Measurements from ENCODE around the gene COA8. TPM values are rescaled to one million over a fixed set of nuclear protein-coding genes. Genes with fewer than 3 reads are reported as not detected.
A peak's percentile ranks its signal among the peaks of the same experiment; 100 is the strongest.

COA8 gene
- total and polyA plus RNA-seq, 10 donors: 15.2 to 39.5 (median 22.2) TPM

- peak; percentile 89 for DNase-seq
- H3K9me3 ChIP-seq: no peaks in the 10 kb centered on the region
- TF ChIP-seq POLR2A (IDR thresholded peaks at IDR 0.05): no peak
- TF ChIP-seq POLR2AphosphoS5 (IDR thresholded peaks at IDR 0.05): peak; percentile 56 to 85 (median 77)
- H3K4me1 ChIP-seq: peaks cover 28 to 59% (median 50%) of the 10 kb centered on the region in 6 donors
- intact Hi-C loops (cut with DNase I; ENCODE audit: low total_unique reads): loop anchor here (10.0 kb wide), 1 partner anchor 50 kb away; no protein-coding TSS in a partner anchor
- H3K27ac ChIP-seq: peak overlapping the region; percentile 16 to 86 (median 70)
- H3K36me3 ChIP-seq: no peaks in the 10 kb centered on the region
- H3K27me3 ChIP-seq (replicated peaks in 1 of 7): no peaks in the 10 kb centered on the region
- H3K4me3 ChIP-seq: peak overlapping the region in 4 of 8 donors; percentile 2 to 55 (median 10)
- WGBS, 5 donors: 10 to 38% (median 23%) methylated on average over 10 of the region's 10 CpGs
Observed at GRCh38 chr14:103624860-103625259, 62.1 kb downstream of the COA8 start.

- H3K27ac ChIP-seq: peak overlapping the region; percentile 16 to 86 (median 70)
- no peaks in the 10 kb centered on the region for H3K36me3 ChIP-seq
- no peaks in the 10 kb centered on the region for H3K9me3 ChIP-seq
- TF ChIP-seq CTCF (IDR thresholded peaks at IDR 0.05 in 8 of 11, conservative IDR thresholded peaks at IDR 0.05 in 3 of 11): no peak
- TF ChIP-seq POLR2A (IDR thresholded peaks at IDR 0.05): no peak
- TF ChIP-seq POLR2AphosphoS5 (IDR thresholded peaks at IDR 0.05): peak in 1 of 3 donors; percentile 34
- intact Hi-C loops (cut with DNase I; ENCODE audit: low total_unique reads): loop anchor here (10.0 kb wide), 1 partner anchor 51 kb away; no protein-coding TSS in a partner anchor
- peak; percentile 80 for DNase-seq
- WGBS, 5 donors: 17 to 22% (median 20%) methylated on average over 11 of the region's 11 CpGs
- H3K27me3 ChIP-seq (replicated peaks in 1 of 7): no peaks in the 10 kb centered on the region
- peak overlapping the region in 4 of 8 donors; percentile 2 to 55 (median 10) for H3K4me3 ChIP-seq
- peaks cover 32 to 66% (median 56%) of the 10 kb centered on the region in 6 donors for H3K4me1 ChIP-seq
Observed at GRCh38 chr14:103625356-103626095, 62.8 kb downstream of the COA8 start.

GRCh38 chr14:103626146-103626850 lies 63.5 kb downstream of the COA8 start:
- 55 to 82% (median 68%) methylated on average over 5 of the region's 5 CpGs for WGBS, 5 donors
- H3K4me3 ChIP-seq: no peak overlapping the region
- DNase-seq: no peak
- H3K27me3 ChIP-seq (replicated peaks in 1 of 7): no peaks in the 10 kb centered on the region
- intact Hi-C loops (cut with DNase I; ENCODE audit: low total_unique reads): loop anchor here (10.0 kb wide), 1 partner anchor 51 kb away; no protein-coding TSS in a partner anchor
- peaks cover 0 to under 1% (median 0%) of the 10 kb centered on the region in 6 donors for H3K36me3 ChIP-seq
- H3K9me3 ChIP-seq: no peaks in the 10 kb centered on the region
- H3K27ac ChIP-seq: peak overlapping the region in 5 of 8 donors; percentile 70 to 86 (median 76)
- H3K4me1 ChIP-seq: peaks cover 36 to 73% (median 64%) of the 10 kb centered on the region in 6 donors
- TF ChIP-seq POLR2A (IDR thresholded peaks at IDR 0.05): no peak
- TF ChIP-seq POLR2AphosphoS5 (IDR thresholded peaks at IDR 0.05): no peak
- TF ChIP-seq CTCF (IDR thresholded peaks at IDR 0.05 in 8 of 11, conservative IDR thresholded peaks at IDR 0.05 in 3 of 11): no peak

- intact Hi-C loops (cut with DNase I; ENCODE audit: low total_unique reads): loop anchor here (10.0 kb wide), 1 partner anchor 53 kb away; no protein-coding TSS in a partner anchor
Observed at GRCh38 chr14:103627073-103628025, 64.6 kb downstream of the COA8 start.

More at GRCh38 chr14:103627073-103628025, 64.6 kb downstream of the COA8 start:
- no peak for DNase-seq
- Histone ChIP-seq H3K4me3 (no peak overlapping the region), H3K27ac (peak overlapping the region; percentile 94 to 99 (median 98)), H3K36me3 (peaks cover 0 to 11% (median 0%) of the 10 kb centered on the region in 6 donors), H3K27me3 (replicated peaks in 1 of 7) (no peaks in the 10 kb centered on the region), H3K4me1 (peaks cover 42 to 84% (median 74%) of the 10 kb centered on the region in 6 donors), H3K9me3 (no peaks in the 10 kb centered on the region)
- TF ChIP-seq POLR2AphosphoS5 (IDR thresholded peaks at IDR 0.05): no peak
- TF ChIP-seq CTCF (IDR thresholded peaks at IDR 0.05 in 8 of 11, conservative IDR thresholded peaks at IDR 0.05 in 3 of 11): no peak
- no peak for TF ChIP-seq POLR2A (IDR thresholded peaks at IDR 0.05)
- 91 to 95% (median 91%) methylated on average over 16 of the region's 16 CpGs for WGBS, 5 donors

Data from spleen (tissue), 11 donors.